Measurements from ENCODE around the gene CLMN. TPM values are rescaled to one million over a fixed set of nuclear protein-coding genes. Genes with fewer than 3 reads are reported as not detected.

Gene CLMN
- total and polyA plus RNA-seq, 2 of the 8 experiments (the other 6 are each of a cell fraction or from before 2014, with no cell fraction given), result 1.6 to 8.2 TPM

DNA sequence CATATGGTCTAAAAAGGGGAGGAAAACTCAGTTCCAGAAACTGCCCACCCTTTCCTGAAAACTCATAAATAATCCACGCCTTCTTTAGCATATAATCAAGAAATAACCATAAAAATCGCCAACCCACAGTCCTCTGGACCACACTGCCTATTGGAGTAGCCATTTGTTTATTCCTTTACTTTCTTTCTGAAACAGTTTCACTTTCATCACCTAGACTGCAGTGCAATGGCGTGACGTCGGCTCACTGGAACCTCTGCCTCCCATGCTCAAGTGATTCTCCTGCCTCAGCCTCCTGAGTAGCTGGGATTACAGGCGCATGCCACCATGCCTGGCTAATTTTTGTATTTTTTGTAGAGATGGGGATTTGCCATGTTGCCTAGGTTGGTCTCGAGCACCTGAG lies 44.2 kb downstream of the CLMN start:
- WGBS, 2 experiments (ENCODE audit: extremely low coverage in 1 of 2, insufficient coverage in 1 of 2, insufficient read length in 1 of 2, insufficient replicate concordance in 2 of 2, low coverage in 1 of 2, low lambda C conversion rate in 2 of 2, missing lambda C conversion rate in 1 of 2), result 93% methylated on average over 7 of the region's 7 CpGs; no CpG with 5 or more reads in 1 of the 2 experiments
- no peaks in the 10 kb centered on the region for H3K23me2 ChIP-seq (ENCODE audit: low read depth, low read length)
- no peak for FAIRE-seq

More for the DNA sequence above, 44.2 kb downstream of the CLMN start:
- Histone ChIP-seq H2AK5ac (ENCODE audit: low read depth, low read length) (no peak overlapping the region), H3K27ac (ENCODE audit: low read depth, low read length) (no peak overlapping the region), H3K18ac (ENCODE audit: extremely low read depth, low read length) (no peak overlapping the region), H3K9me3 (ENCODE audit: insufficient read depth in 2 of 2, low read depth in 1 of 2, low read length in 1 of 2) (no peaks in the 10 kb centered on the region; a peak in 1 of 4 replicates), H3K79me2 (ENCODE audit: control insufficient read depth in 1 of 2, insufficient read depth in 2 of 2, low read length in 2 of 2) (no peaks in the 10 kb centered on the region), H3K4me1 (replicated peaks in 1 of 4; ENCODE audit: control insufficient read depth in 3 of 4, insufficient read depth in 4 of 4, low read length in 3 of 4) (peaks cover 0 to 4% (median 0%) of the 10 kb centered on the region in 4 experiments; a peak in 2 of 7 replicates), H3K56ac (replicated peaks; ENCODE audit: insufficient read length, low read depth, low read length) (no peak overlapping the region), H4K91ac (replicated peaks; ENCODE audit: insufficient read length, low read length) (no peak overlapping the region), H3K36me3 (ENCODE audit: control insufficient read depth in 2 of 4, insufficient read depth in 4 of 4, low read length in 3 of 4) (no peaks in the 10 kb centered on the region), H2BK120ac (replicated peaks; ENCODE audit: low read depth, low read length) (no peak overlapping the region), H3K79me1 (ENCODE audit: low read depth, low read length) (no peaks in the 10 kb centered on the region), H2BK12ac (ENCODE audit: low read depth, low read length) (no peak overlapping the region), H4K20me1 (replicated peaks in 1 of 2; ENCODE audit: control insufficient read depth in 1 of 2, insufficient read depth in 2 of 2, low read length in 2 of 2) (no peaks in the 10 kb centered on the region), H2BK5ac (ENCODE audit: low read depth, low read length) (no peak overlapping the region), H3K4me3 (ENCODE audit: extremely low read depth in 1 of 4, insufficient read depth in 2 of 4, low read depth in 3 of 4, low read length in 4 of 4) (no peak overlapping the region), H3K9ac (replicated peaks in 1 of 4; ENCODE audit: extremely low read depth in 1 of 4, low read depth in 3 of 4, low read length in 3 of 4) (no peak overlapping the region), H3K23ac (ENCODE audit: insufficient read length) (no peak overlapping the region), H4K8ac (ENCODE audit: extremely low read depth, insufficient read depth, low read length) (no peak overlapping the region), H4K5ac (ENCODE audit: insufficient read length, low read depth, low read length) (no peak overlapping the region), H3K27me3 (replicated peaks in 1 of 4; ENCODE audit: control insufficient read depth in 3 of 4, extremely low read depth in 1 of 4, insufficient read depth in 3 of 4, low read length in 3 of 4) (no peaks in the 10 kb centered on the region), H2BK20ac (ENCODE audit: low read length) (no peak overlapping the region), H2BK15ac (ENCODE audit: low read length) (no peak overlapping the region), H2AFZ (ENCODE audit: low read length) (no peak overlapping the region), H3K14ac (ENCODE audit: insufficient read length) (no peak overlapping the region), H3K4me2 (ENCODE audit: insufficient read depth in 1 of 2, low read depth in 2 of 2, low read length in 2 of 2) (no peak overlapping the region), H3K4ac (replicated peaks; ENCODE audit: insufficient read length, low read depth, low read length) (no peak overlapping the region)
- ChIA-PET POLR2A (ENCODE audit: partially characterized antibody) (no interaction called here), CTCF (ENCODE audit: partially characterized antibody) (no interaction called here)
- DNase-seq (ENCODE audit: low read depth in 1 of 2, low spot score in 2 of 2), result no peak
- TF ChIP-seq SP4 (IDR thresholded peaks at IDR 0.05; ENCODE audit: low read length) (no peak), POLR2A (IDR thresholded peaks at IDR 0.05; ENCODE audit: control extremely low read depth in 1 of 2, low read depth in 2 of 2, low read length in 2 of 2) (no peak), SUZ12 (IDR thresholded peaks at IDR 0.05; ENCODE audit: low read length) (no peak), TEAD4 (IDR thresholded peaks at IDR 0.05; ENCODE audit: low read depth, low read length) (no peak), PHF8 (conservative IDR thresholded peaks at IDR 0.05; ENCODE audit: low read depth, low read length) (no peak), CREB1 (IDR thresholded peaks at IDR 0.05) (no peak), NRF1 (IDR thresholded peaks at IDR 0.05; ENCODE audit: low read depth, low read length) (no peak)

All from H1 (cell line).